ENCODE data around the gene MYCBPAP. TPM values are rescaled to one million over a fixed set of nuclear protein-coding genes. Genes with fewer than 3 reads are reported as not detected.

MYCBPAP gene
- total and polyA plus RNA-seq, 3 donors from 2014 or later = 75.9 to 315 (median 91.7) TPM

DNA sequence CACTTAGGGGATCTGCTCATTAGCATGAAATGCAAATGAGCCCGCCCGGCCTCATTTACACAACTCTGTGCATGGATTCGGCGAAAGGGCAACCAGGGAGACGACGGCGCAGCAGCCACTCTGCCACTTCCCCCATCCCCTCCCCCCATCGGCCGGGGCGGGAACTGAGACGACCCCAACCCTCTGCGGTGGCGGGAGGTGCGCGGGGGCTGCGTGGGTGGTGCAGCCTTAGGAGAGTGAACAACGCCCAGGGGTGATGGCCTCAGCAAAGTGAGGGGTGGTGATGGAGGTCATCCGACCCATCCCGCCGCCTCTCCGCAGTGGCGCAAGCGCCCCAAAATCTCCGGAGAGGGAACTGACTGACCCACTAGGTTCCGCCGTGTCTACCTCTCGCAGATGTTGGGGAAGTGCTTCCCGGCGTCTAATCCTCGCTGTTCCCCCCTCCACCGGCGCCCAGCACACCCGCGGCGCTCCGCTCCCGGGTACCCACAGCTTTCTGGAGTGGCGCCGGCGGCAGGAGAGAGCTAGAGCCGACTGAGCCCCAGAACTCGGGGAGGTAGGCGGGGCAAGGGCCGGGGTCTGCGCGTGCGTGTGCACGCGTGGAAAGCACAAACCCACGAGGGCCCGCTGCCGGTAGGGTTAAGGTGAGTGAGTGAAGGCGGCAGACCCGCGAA, 50.8 kb downstream of the MYCBPAP start:
- no peaks in the 10 kb centered on the region for H3K9me3 ChIP-seq
- no peak for TF ChIP-seq POLR2A (IDR thresholded peaks at IDR 0.05)
- TF ChIP-seq, protein P1, sequence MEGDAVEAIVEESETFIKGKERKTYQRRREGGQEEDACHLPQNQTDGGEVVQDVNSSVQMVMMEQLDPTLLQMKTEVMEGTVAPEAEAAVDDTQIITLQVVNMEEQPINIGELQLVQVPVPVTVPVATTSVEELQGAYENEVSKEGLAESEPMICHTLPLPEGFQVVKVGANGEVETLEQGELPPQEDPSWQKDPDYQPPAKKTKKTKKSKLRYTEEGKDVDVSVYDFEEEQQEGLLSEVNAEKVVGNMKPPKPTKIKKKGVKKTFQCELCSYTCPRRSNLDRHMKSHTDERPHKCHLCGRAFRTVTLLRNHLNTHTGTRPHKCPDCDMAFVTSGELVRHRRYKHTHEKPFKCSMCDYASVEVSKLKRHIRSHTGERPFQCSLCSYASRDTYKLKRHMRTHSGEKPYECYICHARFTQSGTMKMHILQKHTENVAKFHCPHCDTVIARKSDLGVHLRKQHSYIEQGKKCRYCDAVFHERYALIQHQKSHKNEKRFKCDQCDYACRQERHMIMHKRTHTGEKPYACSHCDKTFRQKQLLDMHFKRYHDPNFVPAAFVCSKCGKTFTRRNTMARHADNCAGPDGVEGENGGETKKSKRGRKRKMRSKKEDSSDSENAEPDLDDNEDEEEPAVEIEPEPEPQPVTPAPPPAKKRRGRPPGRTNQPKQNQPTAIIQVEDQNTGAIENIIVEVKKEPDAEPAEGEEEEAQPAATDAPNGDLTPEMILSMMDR (IDR thresholded peaks at IDR 0.05) = no peak
- H3K27me3 ChIP-seq = no peaks in the 10 kb centered on the region
- 1 to 5% methylated on average over 17 to 55 of the region's 55 CpGs for whole genome bisulfite sequencing, 2 donors
- intact Hi-C loops (cut with DNase I; ENCODE audit: low total_unique reads) = loop anchor here (5.0 to 10.0 kb wide), 2 partner anchors 68 to 276 kb away; partner anchors contain the start of gene WFIKKN2
- H3K4me1 ChIP-seq = peaks cover 24% of the 10 kb centered on the region
- H3K36me3 ChIP-seq (ENCODE audit: low read depth, missing control alignments) = no peaks in the 10 kb centered on the region
- peak; percentile 50 for DNase-seq
- peak overlapping the region in 1 of 2 donors; percentile 50 for H3K27ac ChIP-seq
- peak overlapping the region in 1 of 2 donors; percentile 48 for H3K4me3 ChIP-seq

DNA sequence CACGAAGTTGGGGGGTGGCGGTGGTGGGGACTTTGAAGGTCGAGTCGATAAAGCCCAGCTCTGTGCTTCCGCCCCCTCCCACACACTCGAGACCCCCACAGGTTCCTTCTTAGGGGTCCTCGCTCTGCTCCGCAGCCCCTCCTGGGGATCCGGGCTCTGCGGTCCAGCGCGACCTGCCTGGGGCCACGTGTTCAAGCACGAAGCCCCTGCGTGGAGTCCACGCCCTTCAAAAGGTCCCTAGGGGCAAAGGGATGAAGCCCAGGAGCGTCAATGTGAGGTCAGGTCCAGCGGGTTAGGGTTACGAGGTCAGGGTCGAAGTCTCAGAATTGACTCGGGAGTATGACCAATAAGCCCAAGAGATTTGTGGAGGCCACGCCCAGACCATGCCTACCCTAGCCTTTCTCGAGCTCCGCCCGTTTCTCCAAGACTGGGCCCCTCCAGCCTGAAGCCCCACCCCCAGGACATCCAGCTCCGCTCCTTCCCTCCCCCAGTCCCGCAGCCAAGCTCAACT, 51.5 kb downstream of the MYCBPAP start:
- H3K4me1 ChIP-seq = peaks cover 29% of the 10 kb centered on the region

DNA sequence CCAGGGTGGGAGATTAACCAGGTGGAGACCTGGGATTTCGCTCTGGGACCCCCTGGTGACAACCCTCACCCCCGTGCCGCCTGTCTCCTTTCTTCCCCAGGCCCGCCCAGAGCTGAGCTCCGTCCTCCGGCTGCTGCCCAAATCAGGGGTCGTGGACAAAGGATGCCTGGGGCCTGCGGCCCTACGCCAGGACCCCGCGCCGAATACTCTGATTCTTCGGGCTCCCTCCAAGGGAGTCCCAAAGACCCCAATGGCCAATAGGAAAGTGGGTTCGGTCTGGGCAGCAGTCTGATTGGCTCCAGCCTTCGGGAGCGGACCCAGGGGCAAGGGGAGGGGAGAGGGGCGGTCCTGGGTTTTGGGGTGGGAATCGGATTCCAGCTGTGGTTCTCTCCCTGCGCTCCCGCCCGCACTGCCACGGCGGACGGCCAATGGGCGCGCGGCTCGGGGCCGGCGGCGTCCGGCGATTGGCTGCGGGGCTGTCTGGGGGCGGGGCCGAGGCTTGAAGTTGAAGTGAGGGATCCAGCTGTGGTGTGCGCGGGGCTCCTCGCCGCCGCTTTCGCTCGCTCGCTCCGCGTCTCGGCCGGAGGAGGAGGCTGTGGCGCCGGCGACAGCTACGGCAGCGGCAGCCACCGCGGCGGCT, 52.1 kb downstream of the MYCBPAP start, which contains the start of gene CACNA1G:
Gene CACNA1G, plus strand, starts transcription at position 531 of the 640 bp plus-strand sequence. CDS start 745 bp downstream, outside the sequence.
- Histone ChIP-seq H3K36me3 (ENCODE audit: low read depth, missing control alignments) (no peaks in the 10 kb centered on the region), H3K27ac (no peak within 1 kb of the TSS), H3K27me3 (no peaks in the 10 kb centered on the region), H3K4me1 (peaks cover 31% of the 10 kb centered on the region), H3K4me3 (peak within 1 kb of the TSS; percentile 43 to 48), H3K9me3 (no peaks in the 10 kb centered on the region)
- peak; percentile 91 for DNase-seq
- TF ChIP-seq, protein P1 (IDR thresholded peaks at IDR 0.05) = no peak
- no peak for TF ChIP-seq POLR2A (IDR thresholded peaks at IDR 0.05)
- intact Hi-C loops (cut with DNase I; ENCODE audit: low total_unique reads) = no loop called here
- WGBS, 2 donors = 0 to 1% methylated on average over 15 to 47 of the region's 56 CpGs

More for the DNA sequence above, 51.5 kb downstream of the MYCBPAP start:
- no peaks in the 10 kb centered on the region for H3K36me3 ChIP-seq (ENCODE audit: low read depth, missing control alignments)
- intact Hi-C loops (cut with DNase I; ENCODE audit: low total_unique reads) = loop anchor here (5.0 to 10.0 kb wide), 2 partner anchors 68 to 275 kb away; partner anchors contain the start of gene WFIKKN2
- H3K27ac ChIP-seq = no peak overlapping the region
- WGBS, 2 donors = 2% methylated on average over 16 to 27 of the region's 27 CpGs
- peak overlapping the region; percentile 43 to 48 for H3K4me3 ChIP-seq
- H3K27me3 ChIP-seq = no peaks in the 10 kb centered on the region
- DNase-seq = peak; percentile 79
- TF ChIP-seq, protein P1 (IDR thresholded peaks at IDR 0.05) = no peak
- no peak for TF ChIP-seq POLR2A (IDR thresholded peaks at IDR 0.05)
- H3K9me3 ChIP-seq = no peaks in the 10 kb centered on the region

DNA sequence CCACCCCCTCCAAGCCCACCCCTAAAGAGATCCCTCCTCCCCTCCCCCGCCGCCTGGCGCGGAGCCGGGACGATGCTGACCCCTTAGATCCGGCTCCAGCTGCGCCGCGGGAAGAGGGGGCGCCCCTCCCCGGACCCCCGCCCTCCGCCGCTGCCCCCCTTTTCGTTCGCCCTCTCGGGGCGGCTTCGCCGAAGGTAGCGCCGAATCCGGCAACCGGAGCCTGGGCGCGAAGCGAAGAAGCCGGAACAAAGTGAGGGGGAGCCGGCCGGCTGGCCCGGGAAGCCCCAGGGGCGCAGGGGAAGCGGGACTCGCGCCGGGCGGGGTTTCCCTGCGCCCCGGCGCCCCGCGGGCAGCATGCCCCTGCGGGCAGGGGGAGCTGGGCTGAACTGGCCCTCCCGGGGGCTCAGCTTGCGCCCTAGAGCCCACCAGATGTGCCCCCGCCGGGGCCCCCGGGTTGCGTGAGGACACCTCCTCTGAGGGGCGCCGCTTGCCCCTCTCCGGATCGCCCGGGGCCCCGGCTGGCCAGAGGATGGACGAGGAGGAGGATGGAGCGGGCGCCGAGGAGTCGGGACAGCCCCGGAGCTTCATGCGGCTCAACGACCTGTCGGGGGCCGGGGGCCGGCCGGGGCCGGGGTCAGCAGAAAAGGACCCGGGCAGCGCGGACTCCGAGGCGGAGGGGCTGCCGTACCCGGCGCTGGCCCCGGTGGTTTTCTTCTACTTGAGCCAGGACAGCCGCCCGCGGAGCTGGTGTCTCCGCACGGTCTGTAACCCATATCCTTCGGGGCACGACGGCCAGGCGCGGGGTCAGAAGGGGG, 52.9 kb downstream of the MYCBPAP start:
- intact Hi-C loops (cut with DNase I; ENCODE audit: low total_unique reads) = no loop called here
- H3K27me3 ChIP-seq = no peaks in the 10 kb centered on the region
- 1% methylated on average over 64 of the region's 88 CpGs; no CpG with 5 or more reads in 1 of the 2 donors for WGBS, 2 donors
- H3K36me3 ChIP-seq (ENCODE audit: low read depth, missing control alignments) = no peaks in the 10 kb centered on the region
- H3K9me3 ChIP-seq = no peaks in the 10 kb centered on the region
- peak overlapping the region; percentile 43 to 48 for H3K4me3 ChIP-seq
- no peak for TF ChIP-seq POLR2A (IDR thresholded peaks at IDR 0.05)
- TF ChIP-seq, protein P1 (IDR thresholded peaks at IDR 0.05) = no peak
- no peak overlapping the region for H3K27ac ChIP-seq
- DNase-seq = no peak
- H3K4me1 ChIP-seq = peaks cover 31% of the 10 kb centered on the region

All from testis (tissue), 3 donors.